ENCODE measurements around the gene CADPS2. TPM values are rescaled to one million over a fixed set of nuclear protein-coding genes. Genes with fewer than 3 reads are reported as not detected.
A peak's percentile ranks its signal among the peaks of the same experiment; 100 is the strongest.

The CADPS2 gene
- 15.1 TPM for polyA plus RNA-seq
- long read RNA-seq, donor 1, result 0 reads
- long read RNA-seq, donor 2, result 0 reads
- long read RNA-seq, donor 3, partial matches to known transcripts, result 0 of 5 reads
- long read RNA-seq, donor 3, other reads (novel, unspliced or antisense), result 5 of 5 reads
- long read RNA-seq, donor 4, result 0 reads
- long read RNA-seq, donor 5, result 0 reads
- long read RNA-seq, donor 6, result 0 reads
- long read RNA-seq, donor 7, result 0 reads
- long read RNA-seq, donor 8, result 0 reads
- long read RNA-seq, donor 9, result 0 reads
- long read RNA-seq, donor 10, result 0 reads
- long read RNA-seq, donor 11, result 0 reads

DNA sequence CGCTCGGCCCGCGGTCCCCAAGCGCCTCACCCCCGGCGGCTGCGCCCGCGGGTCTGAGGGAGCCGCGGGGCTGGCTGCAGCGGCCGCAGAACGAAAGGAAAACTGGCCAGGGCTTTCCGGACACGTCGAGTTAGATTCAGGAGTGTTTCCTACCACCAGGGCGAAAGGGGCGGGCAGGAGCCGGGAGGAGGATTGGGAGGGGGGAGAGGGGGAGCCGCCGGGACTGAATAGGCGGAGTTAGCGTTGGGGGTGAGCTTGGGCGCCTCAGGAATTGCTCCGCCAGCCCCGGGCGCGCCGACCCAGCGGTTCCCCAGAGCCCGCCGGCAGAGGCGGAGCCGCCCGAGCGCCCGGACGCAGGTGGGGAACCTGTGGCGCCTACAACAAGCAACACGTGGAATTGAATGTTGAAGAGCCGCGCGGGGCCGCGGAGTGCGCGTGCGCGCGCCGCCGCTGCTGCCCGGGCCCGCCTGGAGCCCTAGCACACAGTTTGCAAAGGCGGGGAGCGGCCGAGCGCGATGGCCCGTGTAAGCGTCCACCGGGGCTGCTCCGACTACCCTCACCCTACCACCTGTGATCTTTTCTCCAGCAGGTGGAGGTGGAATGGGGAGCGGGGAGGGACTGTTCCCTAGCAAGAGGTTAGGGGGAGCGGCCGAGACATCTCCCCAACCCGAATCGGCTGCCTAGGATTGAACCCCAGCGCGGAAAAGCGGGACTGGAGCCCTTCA, at the start of gene CADPS2:
CADPS2 (minus strand) TSS at position 104 of the 725 bp plus-strand sequence. CDS start 123 bp downstream, outside the sequence.
- H3K4me3 ChIP-seq (ENCODE audit: low read length), result peak within 1 kb of the TSS; percentile 89
- WGBS (ENCODE audit: insufficient coverage, low lambda C conversion rate), result no CpG with 5 or more reads among the region's 73 CpGs
- DNase-seq, result peak; percentile 88 to 96
- H3K36me3 ChIP-seq (ENCODE audit: control insufficient read depth, insufficient read depth, low read length), result no peaks in the 10 kb centered on the region
- H3K4me1 ChIP-seq (ENCODE audit: control insufficient read depth, insufficient read depth, low read length), result peaks cover 9% of the 10 kb centered on the region
- H3K27me3 ChIP-seq (ENCODE audit: control insufficient read depth, insufficient read depth, low read length), result no peaks in the 10 kb centered on the region
- H3K9me3 ChIP-seq (ENCODE audit: control insufficient read depth, low read depth, low read length), result no peaks in the 10 kb centered on the region
- peak within 1 kb of the TSS; percentile 76 for H3K27ac ChIP-seq (ENCODE audit: low read length)

DNA sequence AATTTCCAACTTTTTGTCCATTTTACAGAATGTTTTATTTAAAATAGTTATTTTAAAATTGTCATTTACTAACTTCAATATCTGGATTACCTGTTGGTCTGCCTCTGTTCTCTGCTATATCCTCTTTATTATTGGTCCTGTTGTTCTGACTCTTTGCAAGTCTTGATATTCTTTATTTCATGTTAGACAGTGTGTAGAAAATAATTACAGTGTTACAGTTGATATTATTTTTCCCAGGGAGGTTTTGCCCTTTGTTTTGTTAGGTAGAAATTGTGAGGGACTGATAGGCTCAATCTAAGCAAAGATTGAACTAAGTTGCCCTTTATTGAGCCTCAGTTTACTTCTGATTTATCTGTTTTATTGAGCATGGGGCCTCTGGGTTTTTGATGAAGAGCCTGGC, 49.4 kb upstream of the CADPS2 start:
- no peak for DNase-seq
- no peaks in the 10 kb centered on the region for H3K4me1 ChIP-seq (ENCODE audit: control insufficient read depth, insufficient read depth, low read length)
- no peak overlapping the region for H3K4me3 ChIP-seq (ENCODE audit: low read length)
- H3K27me3 ChIP-seq (ENCODE audit: control insufficient read depth, insufficient read depth, low read length), result no peaks in the 10 kb centered on the region
- no peaks in the 10 kb centered on the region for H3K36me3 ChIP-seq (ENCODE audit: control insufficient read depth, insufficient read depth, low read length)
- H3K9me3 ChIP-seq (ENCODE audit: control insufficient read depth, low read depth, low read length), result no peaks in the 10 kb centered on the region
- H3K27ac ChIP-seq (ENCODE audit: low read length), result no peak overlapping the region

DNA sequence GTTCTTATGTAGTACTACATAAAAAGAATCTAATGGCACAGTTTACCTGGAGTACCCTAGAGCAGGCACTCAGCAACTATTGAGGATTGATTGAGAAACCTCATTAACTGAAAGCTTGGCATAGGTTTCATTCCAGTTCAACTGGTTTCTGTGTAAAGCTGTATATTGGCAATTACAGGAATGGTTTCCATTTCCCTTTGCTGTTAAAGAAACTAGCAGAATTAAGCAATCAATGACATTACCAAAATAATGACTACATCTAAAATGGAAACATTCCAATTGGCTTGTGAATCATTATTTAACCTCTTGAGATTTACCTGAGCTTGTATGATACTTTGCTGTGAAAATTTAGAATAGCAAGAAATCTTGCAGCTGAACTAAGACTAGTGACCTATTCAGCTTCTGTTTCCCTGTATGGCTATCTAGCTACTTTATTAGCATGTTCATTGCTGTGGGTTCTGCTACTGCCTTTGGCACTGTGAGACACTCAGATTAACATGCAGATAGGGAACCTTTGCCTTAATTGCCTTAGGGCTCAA, 33.5 kb upstream of the CADPS2 start:
- Histone ChIP-seq H3K27me3 (ENCODE audit: control insufficient read depth, insufficient read depth, low read length) (no peaks in the 10 kb centered on the region), H3K4me3 (ENCODE audit: low read length) (no peak overlapping the region), H3K9me3 (ENCODE audit: control insufficient read depth, low read depth, low read length) (no peaks in the 10 kb centered on the region), H3K4me1 (ENCODE audit: control insufficient read depth, insufficient read depth, low read length) (no peaks in the 10 kb centered on the region), H3K36me3 (ENCODE audit: control insufficient read depth, insufficient read depth, low read length) (no peaks in the 10 kb centered on the region), H3K27ac (ENCODE audit: low read length) (no peak overlapping the region)
- DNase-seq, result no peak

DNA sequence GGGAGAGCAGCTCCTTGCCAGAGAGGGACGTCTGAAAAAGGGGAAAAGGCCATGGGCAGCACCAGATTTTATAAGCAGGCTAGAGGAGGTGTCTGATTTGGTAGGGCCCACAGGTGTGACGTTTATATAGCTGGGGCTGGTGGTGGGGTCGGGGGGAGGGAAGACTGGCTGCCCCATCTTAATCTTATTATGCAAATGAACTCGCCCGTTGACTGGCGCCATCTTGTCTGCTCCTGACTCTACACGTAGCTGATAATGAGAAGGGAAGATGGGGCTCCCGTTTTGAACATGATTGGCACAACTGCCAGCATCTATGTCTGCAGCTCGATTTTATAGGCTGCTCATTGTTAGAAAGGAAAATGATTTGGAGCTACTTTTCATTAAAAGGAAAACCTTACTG, 28.6 kb upstream of the CADPS2 start:
- no peak overlapping the region for H3K4me3 ChIP-seq (ENCODE audit: low read length)
- H3K27ac ChIP-seq (ENCODE audit: low read length), result no peak overlapping the region
- DNase-seq, result no peak
- no peaks in the 10 kb centered on the region for H3K9me3 ChIP-seq (ENCODE audit: control insufficient read depth, low read depth, low read length)
- no CpG with 5 or more reads among the region's 9 CpGs for WGBS (ENCODE audit: insufficient coverage, low lambda C conversion rate)
- no peaks in the 10 kb centered on the region for H3K4me1 ChIP-seq (ENCODE audit: control insufficient read depth, insufficient read depth, low read length)
- no peaks in the 10 kb centered on the region for H3K27me3 ChIP-seq (ENCODE audit: control insufficient read depth, insufficient read depth, low read length)
- H3K36me3 ChIP-seq (ENCODE audit: control insufficient read depth, insufficient read depth, low read length), result no peaks in the 10 kb centered on the region

DNA sequence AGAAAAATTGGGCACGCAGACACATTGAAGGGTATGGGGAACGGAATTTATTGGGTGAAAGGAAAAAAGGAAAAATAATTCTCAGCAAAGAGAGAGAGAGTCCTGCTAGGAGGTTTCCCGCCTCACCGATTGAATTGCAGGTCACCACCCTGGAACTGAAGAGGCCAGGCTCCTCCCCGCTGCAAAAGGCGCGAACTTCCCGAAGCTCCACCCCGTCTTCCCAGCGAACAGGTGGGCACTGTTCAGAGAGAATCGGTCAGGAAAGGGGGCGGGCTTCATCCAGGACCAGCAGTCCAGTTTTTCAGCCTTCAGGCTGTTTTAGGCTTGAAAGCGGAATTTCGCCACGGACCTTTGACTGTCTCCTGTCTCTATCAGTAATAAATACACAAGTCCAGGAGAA, 27.3 kb upstream of the CADPS2 start:
- H3K9me3 ChIP-seq (ENCODE audit: control insufficient read depth, low read depth, low read length), result no peaks in the 10 kb centered on the region
- H3K27me3 ChIP-seq (ENCODE audit: control insufficient read depth, insufficient read depth, low read length), result no peaks in the 10 kb centered on the region
- no peaks in the 10 kb centered on the region for H3K36me3 ChIP-seq (ENCODE audit: control insufficient read depth, insufficient read depth, low read length)
- no CpG with 5 or more reads among the region's 15 CpGs for WGBS (ENCODE audit: insufficient coverage, low lambda C conversion rate)
- DNase-seq, result no peak
- no peaks in the 10 kb centered on the region for H3K4me1 ChIP-seq (ENCODE audit: control insufficient read depth, insufficient read depth, low read length)
- H3K4me3 ChIP-seq (ENCODE audit: low read length), result no peak overlapping the region
- no peak overlapping the region for H3K27ac ChIP-seq (ENCODE audit: low read length)

DNA sequence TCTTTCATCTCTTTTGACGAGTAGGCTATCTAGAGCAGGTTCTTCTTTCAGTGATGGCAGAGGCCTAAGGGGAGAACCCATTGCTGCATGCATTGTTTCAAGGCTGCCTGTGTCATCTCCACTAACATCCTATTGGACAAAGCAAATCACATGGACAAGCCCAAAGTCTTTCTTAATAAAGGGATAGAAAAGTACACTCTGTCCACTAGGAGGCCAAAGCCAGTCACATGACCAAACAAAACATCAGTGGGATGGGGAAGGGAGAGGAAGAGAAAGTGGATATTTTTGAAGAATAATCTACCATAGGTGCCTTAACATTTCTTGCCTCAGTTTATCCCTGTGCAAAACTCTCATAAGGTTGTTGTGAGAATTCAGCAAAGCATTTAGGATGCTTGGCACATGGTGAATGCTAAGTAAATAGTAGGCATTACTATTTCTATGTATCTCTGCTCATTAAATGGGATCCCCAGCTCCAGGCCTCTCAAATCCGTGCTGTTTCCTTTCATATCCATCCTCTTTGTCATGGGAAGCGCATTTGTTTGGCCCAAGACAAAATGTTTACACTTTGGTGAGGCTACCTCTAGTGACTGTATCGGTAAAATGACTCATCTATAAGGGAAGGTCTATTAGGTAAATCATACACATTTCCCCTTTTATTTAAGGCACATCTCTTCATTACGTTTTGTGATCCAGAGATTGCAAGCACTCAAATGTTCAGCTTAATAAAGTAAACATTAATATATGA, 16.7 kb upstream of the CADPS2 start:
- Histone ChIP-seq H3K9me3 (ENCODE audit: control insufficient read depth, low read depth, low read length) (no peaks in the 10 kb centered on the region), H3K4me1 (ENCODE audit: control insufficient read depth, insufficient read depth, low read length) (no peaks in the 10 kb centered on the region), H3K36me3 (ENCODE audit: control insufficient read depth, insufficient read depth, low read length) (no peaks in the 10 kb centered on the region), H3K4me3 (ENCODE audit: low read length) (no peak overlapping the region), H3K27ac (ENCODE audit: low read length) (no peak overlapping the region), H3K27me3 (ENCODE audit: control insufficient read depth, insufficient read depth, low read length) (no peaks in the 10 kb centered on the region)
- WGBS (ENCODE audit: insufficient coverage, low lambda C conversion rate), result 80% methylated on average over 3 of the region's 5 CpGs
- DNase-seq, result peak in 1 of 2 donors; percentile 3

DNA sequence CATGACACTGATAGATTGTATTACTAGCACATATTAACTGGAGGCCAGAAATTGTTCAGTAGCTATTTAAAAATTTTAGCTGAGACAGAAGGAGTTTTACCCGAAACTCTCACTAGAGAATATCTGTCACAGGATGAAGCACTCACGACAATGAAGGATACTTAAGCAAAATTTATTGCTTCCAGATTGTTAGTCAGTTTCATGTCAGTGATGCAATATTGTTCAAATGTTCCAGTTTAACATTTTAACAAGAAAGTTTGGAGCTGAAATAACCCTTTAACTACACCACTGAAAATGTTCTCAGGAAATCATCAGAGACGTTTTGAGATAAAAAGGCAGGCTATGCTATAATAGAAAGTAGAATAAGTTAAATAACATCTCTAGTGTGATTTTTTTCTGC, 15.0 kb upstream of the CADPS2 start:
- 83% methylated on average over 1 of the region's 3 CpGs for WGBS (ENCODE audit: insufficient coverage, low lambda C conversion rate)
- Histone ChIP-seq H3K4me3 (ENCODE audit: low read length) (no peak overlapping the region), H3K4me1 (ENCODE audit: control insufficient read depth, insufficient read depth, low read length) (no peaks in the 10 kb centered on the region), H3K27me3 (ENCODE audit: control insufficient read depth, insufficient read depth, low read length) (no peaks in the 10 kb centered on the region), H3K27ac (ENCODE audit: low read length) (no peak overlapping the region), H3K36me3 (ENCODE audit: control insufficient read depth, insufficient read depth, low read length) (no peaks in the 10 kb centered on the region), H3K9me3 (ENCODE audit: control insufficient read depth, low read depth, low read length) (no peaks in the 10 kb centered on the region)
- no peak for DNase-seq

DNA sequence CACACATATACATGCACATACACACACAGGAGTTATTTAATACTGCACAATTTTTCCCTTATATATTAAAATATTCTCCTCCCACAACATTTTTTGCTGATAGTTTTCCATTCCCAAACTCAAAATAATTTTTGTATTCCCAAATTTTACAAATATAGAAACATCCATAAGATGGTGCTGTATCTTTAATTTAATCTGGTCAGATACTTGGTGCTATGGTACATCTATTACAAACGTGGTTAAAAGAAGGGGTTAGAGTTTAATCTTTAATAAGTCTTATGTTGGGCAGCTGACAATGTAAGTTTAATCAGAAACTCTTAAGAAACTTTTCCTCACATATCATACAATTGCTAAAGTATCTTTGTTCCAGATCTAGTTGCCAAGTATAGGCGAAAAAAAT, 10.2 kb upstream of the CADPS2 start:
- H3K27ac ChIP-seq (ENCODE audit: low read length), result no peak overlapping the region
- no peak for DNase-seq
- WGBS (ENCODE audit: insufficient coverage, low lambda C conversion rate), result no CpG with 5 or more reads among the region's 2 CpGs
- no peaks in the 10 kb centered on the region for H3K9me3 ChIP-seq (ENCODE audit: control insufficient read depth, low read depth, low read length)
- no peaks in the 10 kb centered on the region for H3K36me3 ChIP-seq (ENCODE audit: control insufficient read depth, insufficient read depth, low read length)
- H3K4me1 ChIP-seq (ENCODE audit: control insufficient read depth, insufficient read depth, low read length), result no peaks in the 10 kb centered on the region
- H3K4me3 ChIP-seq (ENCODE audit: low read length), result no peak overlapping the region
- no peaks in the 10 kb centered on the region for H3K27me3 ChIP-seq (ENCODE audit: control insufficient read depth, insufficient read depth, low read length)

DNA sequence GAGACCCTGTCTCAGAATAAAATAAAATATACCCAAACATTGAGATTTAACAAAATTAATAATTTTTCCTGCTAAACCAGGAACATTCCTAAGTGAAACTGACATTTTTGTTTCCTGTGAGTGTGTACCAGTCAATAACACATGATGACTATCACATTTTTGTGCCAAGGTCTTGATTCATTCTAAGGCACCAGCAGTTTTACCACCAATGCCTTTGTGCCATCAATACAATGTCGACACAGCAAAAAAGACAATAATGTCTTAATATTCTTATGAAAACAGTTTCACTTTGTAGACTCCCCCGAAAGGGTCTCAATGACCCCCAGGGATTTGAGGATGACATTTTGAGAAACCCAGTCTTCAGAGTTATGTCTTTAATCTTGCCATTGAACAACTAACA, 7.2 kb upstream of the CADPS2 start:
- no peaks in the 10 kb centered on the region for H3K9me3 ChIP-seq (ENCODE audit: control insufficient read depth, low read depth, low read length)
- WGBS (ENCODE audit: insufficient coverage, low lambda C conversion rate), result 67% methylated on average over 1 of the region's 2 CpGs
- no peak overlapping the region for H3K4me3 ChIP-seq (ENCODE audit: low read length)
- DNase-seq, result no peak
- no peaks in the 10 kb centered on the region for H3K4me1 ChIP-seq (ENCODE audit: control insufficient read depth, insufficient read depth, low read length)
- H3K36me3 ChIP-seq (ENCODE audit: control insufficient read depth, insufficient read depth, low read length), result no peaks in the 10 kb centered on the region
- H3K27me3 ChIP-seq (ENCODE audit: control insufficient read depth, insufficient read depth, low read length), result no peaks in the 10 kb centered on the region
- H3K27ac ChIP-seq (ENCODE audit: low read length), result no peak overlapping the region

DNA sequence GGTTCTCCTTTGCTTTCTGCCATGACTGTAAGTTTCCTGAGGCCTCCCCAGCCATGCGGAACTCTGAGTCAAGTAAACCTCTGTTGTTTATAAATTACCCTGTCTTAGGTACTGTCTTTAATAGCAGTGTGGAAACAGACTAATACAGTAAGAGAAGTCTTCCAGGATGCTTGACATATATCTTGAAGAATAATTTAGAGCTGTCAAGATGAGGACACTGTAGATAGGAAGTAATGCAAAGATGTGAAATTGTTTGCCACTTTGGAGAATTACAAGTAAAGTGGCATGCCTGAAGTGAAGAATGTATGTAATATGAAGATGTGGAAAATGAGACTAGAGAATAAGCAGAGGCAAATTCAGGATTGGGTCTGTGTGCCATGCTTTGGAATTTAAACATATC, 2.9 kb upstream of the CADPS2 start:
- Histone ChIP-seq H3K36me3 (ENCODE audit: control insufficient read depth, insufficient read depth, low read length) (no peaks in the 10 kb centered on the region), H3K4me1 (ENCODE audit: control insufficient read depth, insufficient read depth, low read length) (peaks cover 9% of the 10 kb centered on the region), H3K4me3 (ENCODE audit: low read length) (no peak overlapping the region), H3K27ac (ENCODE audit: low read length) (no peak overlapping the region), H3K27me3 (ENCODE audit: control insufficient read depth, insufficient read depth, low read length) (no peaks in the 10 kb centered on the region), H3K9me3 (ENCODE audit: control insufficient read depth, low read depth, low read length) (no peaks in the 10 kb centered on the region)
- no peak for DNase-seq
- no CpG with 5 or more reads among the region's 1 CpG for WGBS (ENCODE audit: insufficient coverage, low lambda C conversion rate)

Measured in large intestine (tissue), 12 donors.